ENCODE data around the gene CHRNA9.

CHRNA9 gene

DNA sequence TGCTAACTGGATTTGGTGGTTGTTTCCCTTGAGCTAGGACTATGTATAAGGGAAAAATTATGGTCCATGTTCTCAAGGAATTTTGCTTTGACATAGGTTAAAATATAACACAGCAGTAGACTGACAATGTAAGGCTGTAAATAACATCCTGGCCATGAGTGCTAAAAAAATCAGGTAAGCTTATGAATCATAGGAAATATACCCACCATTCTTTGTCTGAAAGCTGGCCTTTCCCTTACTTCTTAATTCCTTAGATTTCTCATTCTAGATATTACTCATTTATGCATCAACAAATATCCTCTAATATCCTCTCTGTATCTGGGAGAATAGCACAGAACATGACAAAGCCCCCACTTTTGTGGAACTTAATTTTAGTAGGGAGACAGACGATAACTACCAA is 6.8 kb upstream of the CHRNA9 start:
- TF ChIP-seq EGR1 (IDR thresholded peaks at IDR 0.05) (no peak), USF1 (IDR thresholded peaks at IDR 0.05) (no peak)

DNA sequence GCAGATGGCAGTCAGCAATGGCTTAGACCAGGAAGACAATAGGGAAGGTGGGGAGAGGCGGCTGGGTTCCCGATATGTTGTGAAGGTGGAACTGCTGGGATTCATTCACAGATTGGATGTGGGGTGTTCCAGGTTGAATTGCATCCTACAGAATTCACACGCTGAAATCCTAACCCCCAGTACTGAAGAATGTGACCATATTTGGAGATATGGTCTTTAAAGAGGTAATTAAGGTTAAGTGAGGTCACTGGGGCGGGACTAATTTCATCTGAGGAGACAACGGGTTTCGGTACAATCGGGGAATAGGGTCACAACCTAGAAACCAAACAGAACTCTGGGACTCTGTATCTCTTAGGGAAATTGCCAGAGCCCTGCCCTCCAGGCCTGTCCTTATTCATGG is 5.3 kb upstream of the CHRNA9 start:
- TF ChIP-seq YY1 (IDR thresholded peaks at IDR 0.05; ENCODE audit: low read depth) (no peak), ZBTB7A (IDR thresholded peaks at IDR 0.05; ENCODE audit: low read depth) (no peak), EP300 (IDR thresholded peaks at IDR 0.05; ENCODE audit: borderline replicate concordance) (no peak), FOXM1 (IDR thresholded peaks at IDR 0.05; ENCODE audit: borderline replicate concordance, low read depth) (no peak), TEAD4 (IDR thresholded peaks at IDR 0.05) (no peak), TCF12 (IDR thresholded peaks at IDR 0.05; ENCODE audit: low read depth) (no peak)

DNA sequence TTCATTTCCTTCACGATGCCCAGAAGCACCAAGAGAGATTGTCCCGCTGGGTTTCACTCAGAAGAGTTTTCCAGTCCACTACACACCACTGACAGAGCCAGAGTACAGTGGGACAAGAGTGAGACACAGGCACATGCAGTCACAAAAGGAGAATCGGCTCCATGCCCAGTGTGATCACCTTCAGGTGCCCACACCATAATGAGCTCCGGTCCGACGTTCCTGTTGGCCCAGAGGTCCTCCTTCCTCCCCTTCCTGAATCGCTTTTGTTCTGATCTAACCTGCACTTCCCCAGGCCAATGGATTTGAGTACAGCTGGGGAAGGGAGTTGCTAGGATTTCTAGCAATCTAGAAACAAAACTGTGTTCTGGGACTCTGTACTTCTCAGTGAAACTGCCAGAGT is 4.6 kb upstream of the CHRNA9 start:
- TF ChIP-seq YY1 (IDR thresholded peaks at IDR 0.05; ENCODE audit: low read depth) (no peak), EP300 (IDR thresholded peaks at IDR 0.05; ENCODE audit: borderline replicate concordance) (no peak), RAD21 (IDR thresholded peaks at IDR 0.05; ENCODE audit: low read depth) (no peak), USF1 (IDR thresholded peaks at IDR 0.05) (no peak), NFIC (IDR thresholded peaks at IDR 0.05) (no peak)

DNA sequence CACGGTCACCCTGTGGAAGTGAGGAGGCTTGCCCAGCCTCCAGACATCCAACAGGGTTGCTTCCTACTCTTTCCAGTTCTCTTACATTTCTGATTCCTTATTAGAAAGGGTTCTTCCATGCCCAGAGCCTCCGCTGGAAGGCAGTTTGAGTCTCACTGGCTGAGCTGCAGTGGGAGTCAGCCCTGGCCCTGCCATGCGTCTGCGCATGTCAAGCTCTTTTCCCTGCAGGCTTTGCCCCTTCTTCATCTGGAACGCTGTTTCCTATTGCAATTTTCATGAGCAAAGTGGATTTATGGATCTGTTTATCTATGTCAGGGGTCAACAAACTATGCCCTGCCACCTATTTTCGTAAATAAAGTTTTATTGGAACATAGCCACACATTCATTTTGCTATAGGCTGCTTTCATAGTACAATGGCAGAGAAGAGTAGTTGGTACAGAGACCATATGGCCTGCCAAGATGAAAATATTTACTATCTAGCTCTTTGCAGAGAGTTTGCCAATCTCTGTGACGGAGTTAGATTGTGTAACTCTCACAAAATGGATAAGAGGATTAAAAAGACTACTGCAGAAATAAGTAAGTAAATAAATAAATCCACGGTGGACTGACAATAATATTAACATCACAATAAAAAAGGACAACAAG is 3.9 kb upstream of the CHRNA9 start:
- TF ChIP-seq, protein P1, sequence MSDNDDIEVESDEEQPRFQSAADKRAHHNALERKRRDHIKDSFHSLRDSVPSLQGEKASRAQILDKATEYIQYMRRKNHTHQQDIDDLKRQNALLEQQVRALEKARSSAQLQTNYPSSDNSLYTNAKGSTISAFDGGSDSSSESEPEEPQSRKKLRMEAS (IDR thresholded peaks at IDR 0.05), result no peak
- no peak for TF ChIP-seq NFIC (IDR thresholded peaks at IDR 0.05)
- no peak for TF ChIP-seq CREB1 (IDR thresholded peaks at IDR 0.05; ENCODE audit: low read depth)
- no peak for TF ChIP-seq TCF12 (IDR thresholded peaks at IDR 0.05; ENCODE audit: low read depth)
- no peak for TF ChIP-seq YY1 (IDR thresholded peaks at IDR 0.05; ENCODE audit: low read depth)
- TF ChIP-seq, protein P2, sequence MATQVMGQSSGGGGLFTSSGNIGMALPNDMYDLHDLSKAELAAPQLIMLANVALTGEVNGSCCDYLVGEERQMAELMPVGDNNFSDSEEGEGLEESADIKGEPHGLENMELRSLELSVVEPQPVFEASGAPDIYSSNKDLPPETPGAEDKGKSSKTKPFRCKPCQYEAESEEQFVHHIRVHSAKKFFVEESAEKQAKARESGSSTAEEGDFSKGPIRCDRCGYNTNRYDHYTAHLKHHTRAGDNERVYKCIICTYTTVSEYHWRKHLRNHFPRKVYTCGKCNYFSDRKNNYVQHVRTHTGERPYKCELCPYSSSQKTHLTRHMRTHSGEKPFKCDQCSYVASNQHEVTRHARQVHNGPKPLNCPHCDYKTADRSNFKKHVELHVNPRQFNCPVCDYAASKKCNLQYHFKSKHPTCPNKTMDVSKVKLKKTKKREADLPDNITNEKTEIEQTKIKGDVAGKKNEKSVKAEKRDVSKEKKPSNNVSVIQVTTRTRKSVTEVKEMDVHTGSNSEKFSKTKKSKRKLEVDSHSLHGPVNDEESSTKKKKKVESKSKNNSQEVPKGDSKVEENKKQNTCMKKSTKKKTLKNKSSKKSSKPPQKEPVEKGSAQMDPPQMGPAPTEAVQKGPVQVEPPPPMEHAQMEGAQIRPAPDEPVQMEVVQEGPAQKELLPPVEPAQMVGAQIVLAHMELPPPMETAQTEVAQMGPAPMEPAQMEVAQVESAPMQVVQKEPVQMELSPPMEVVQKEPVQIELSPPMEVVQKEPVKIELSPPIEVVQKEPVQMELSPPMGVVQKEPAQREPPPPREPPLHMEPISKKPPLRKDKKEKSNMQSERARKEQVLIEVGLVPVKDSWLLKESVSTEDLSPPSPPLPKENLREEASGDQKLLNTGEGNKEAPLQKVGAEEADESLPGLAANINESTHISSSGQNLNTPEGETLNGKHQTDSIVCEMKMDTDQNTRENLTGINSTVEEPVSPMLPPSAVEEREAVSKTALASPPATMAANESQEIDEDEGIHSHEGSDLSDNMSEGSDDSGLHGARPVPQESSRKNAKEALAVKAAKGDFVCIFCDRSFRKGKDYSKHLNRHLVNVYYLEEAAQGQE (IDR thresholded peaks at IDR 0.05; ENCODE audit: low read depth), result no peak
- TF ChIP-seq TEAD4 (IDR thresholded peaks at IDR 0.05), result no peak

GRCh38 chr4:40331961-40332360 is 3.2 kb upstream of the CHRNA9 start:
- TF ChIP-seq CREB1 (IDR thresholded peaks at IDR 0.05; ENCODE audit: low read depth) (no peak), EP300 (IDR thresholded peaks at IDR 0.05; ENCODE audit: borderline replicate concordance) (no peak)

- TF ChIP-seq EGR1 (IDR thresholded peaks at IDR 0.05) (no peak), CEBPB (IDR thresholded peaks at IDR 0.05) (0 out of 2 replicates have a peak, but pooled peaks have one; percentile 2), TCF12 (IDR thresholded peaks at IDR 0.05; ENCODE audit: low read depth) (peak; percentile 69), YY1 (IDR thresholded peaks at IDR 0.05; ENCODE audit: low read depth) (no peak), EP300 (IDR thresholded peaks at IDR 0.05; ENCODE audit: borderline replicate concordance) (peak; percentile 62), USF1 (IDR thresholded peaks at IDR 0.05) (no peak), RAD21 (IDR thresholded peaks at IDR 0.05; ENCODE audit: low read depth) (no peak), NFIC (IDR thresholded peaks at IDR 0.05) (0 out of 2 replicates have a peak, but pooled peaks have one; percentile 20), TEAD4 (IDR thresholded peaks at IDR 0.05) (peak; percentile 41; the same call in 1 of the 2 replicates)
- TF ChIP-seq, protein P2 (IDR thresholded peaks at IDR 0.05; ENCODE audit: low read depth), result no peak
Observed at GRCh38 chr4:40333921-40334352, 1.2 kb upstream of the CHRNA9 start.

DNA sequence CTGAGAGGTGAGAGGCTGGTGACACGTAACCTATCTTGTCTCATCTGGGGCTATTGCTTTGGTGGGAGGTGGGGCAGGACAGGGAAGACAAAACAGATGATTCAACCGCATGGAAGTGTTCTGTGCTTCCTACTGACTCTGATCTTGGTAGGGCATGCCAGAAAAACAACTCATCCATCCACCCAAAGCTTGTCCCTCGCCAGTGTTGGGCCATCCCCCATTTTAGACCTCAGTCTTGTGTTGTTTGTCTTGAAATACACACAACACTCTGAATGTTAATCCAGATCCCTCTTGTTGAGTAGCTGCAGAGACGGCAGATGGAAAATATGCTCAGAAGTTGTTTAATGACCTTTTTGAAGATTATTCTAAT is 377 bp downstream of the CHRNA9 start:
- TF ChIP-seq TEAD4 (IDR thresholded peaks at IDR 0.05) (no peak), CEBPB (IDR thresholded peaks at IDR 0.05) (no peak), FOXM1 (IDR thresholded peaks at IDR 0.05; ENCODE audit: borderline replicate concordance, low read depth) (no peak), RAD21 (IDR thresholded peaks at IDR 0.05; ENCODE audit: low read depth) (no peak), TCF12 (IDR thresholded peaks at IDR 0.05; ENCODE audit: low read depth) (no peak), EP300 (IDR thresholded peaks at IDR 0.05; ENCODE audit: borderline replicate concordance) (no peak), YY1 (IDR thresholded peaks at IDR 0.05; ENCODE audit: low read depth) (no peak), ZBTB7A (IDR thresholded peaks at IDR 0.05; ENCODE audit: low read depth) (no peak), CREB1 (IDR thresholded peaks at IDR 0.05; ENCODE audit: low read depth) (no peak), USF1 (IDR thresholded peaks at IDR 0.05) (no peak), NFIC (IDR thresholded peaks at IDR 0.05) (no peak), EGR1 (IDR thresholded peaks at IDR 0.05) (no peak), TAF1 (IDR thresholded peaks at IDR 0.05; ENCODE audit: low read depth) (no peak)
- TF ChIP-seq, protein P1 (IDR thresholded peaks at IDR 0.05), result no peak
- TF ChIP-seq, protein P2 (IDR thresholded peaks at IDR 0.05; ENCODE audit: low read depth), result no peak

Data from Ishikawa (cell line).